HepG2 (cell line): ENCODE measurements around the gene TADA2B. TPM values are rescaled to one million over a fixed set of nuclear protein-coding genes. Genes with fewer than 3 reads are reported as not detected.
A peak's percentile ranks its signal among the peaks of the same experiment; 100 is the strongest.

ENCODE experiments used
- ATF1 ChIP-seq: IDR thresholded peaks from 2 replicates; pipeline ENCODE4 v1.6.1; 2016; ENCODE audit warnings: mild to moderate bottlenecking, control low read depth
- BHLHE40 ChIP-seq: IDR thresholded peaks from 2 replicates; pipeline ENCODE4 v1.6.1; 2011; ENCODE audit warnings: low read length, improper control_type of control experiment
- RNF2 ChIP-seq: fragments of 450-650 bp; conservative IDR thresholded peaks from 2 replicates; pipeline ENCODE4 v1.6.1; 2016; ENCODE audit warnings: low read depth
- SSRP1 ChIP-seq: IDR thresholded peaks from 2 replicates; pipeline ENCODE4 v1.6.1; 2016; ENCODE audit warnings: control low read depth
- TGIF2 ChIP-seq: IDR thresholded peaks from 2 replicates; pipeline ENCODE4 v1.6.1; 2016; ENCODE audit warnings: control low read depth, missing compliant biosample characterization
- ZFP41 ChIP-seq: sonication (generic); formaldehyde crosslinking; IDR thresholded peaks from 2 replicates; pipeline ENCODE4 v1.4.0; 2020; ENCODE audit warnings: mild to moderate bottlenecking, missing genetic modification reagents, borderline replicate concordance
- ZNF232 ChIP-seq: sonication (generic); formaldehyde crosslinking; IDR thresholded peaks from 2 replicates; pipeline ENCODE4 v1.4.0; 2020; ENCODE audit warnings: missing genetic modification reagents, borderline replicate concordance
- ZNF263 ChIP-seq: sonication (generic); formaldehyde crosslinking; IDR thresholded peaks from 2 replicates; pipeline ENCODE4 v1.4.0; 2020; ENCODE audit warnings: missing genetic modification reagents
- ZNF432 ChIP-seq: sonication (generic); formaldehyde crosslinking; IDR thresholded peaks from 2 replicates; pipeline ENCODE4 v1.5.0; 2020; ENCODE audit warnings: missing genetic modification reagents, mild to moderate bottlenecking, borderline replicate concordance
- ZNF558 ChIP-seq: sonication (generic); formaldehyde crosslinking; IDR thresholded peaks from 2 replicates; pipeline ENCODE4 v1.9.0; 2022; ENCODE audit warnings: mild to moderate bottlenecking, missing genetic modification reagents, borderline replicate concordance
- ZNF616 ChIP-seq: sonication (generic); formaldehyde crosslinking; IDR thresholded peaks from 2 replicates; pipeline ENCODE4 v1.5.0; 2020; ENCODE audit warnings: low read depth, mild to moderate bottlenecking, missing genetic modification reagents
- polyA plus RNA-seq, 8 experiments: library from polyadenylated mRNA; depleted of rRNA in 3 of 8; stranded (reverse) in 7 of 8; unstranded in 1 of 8; fragments of >200 nt; fragmentation: Illumina TruSeq in 4 of 8; extraction: Trizol in 4 of 8; gene quantifications; 2 replicates each; pipeline versions ENCODE4 v1.2.1 to v1.2.3, GENCODE V29; 2011 to 2016; ENCODE audit warnings: low read depth in 4 of 8, missing spikeins in 1 of 8, mixed read lengths in 1 of 8; ENCODE audit not compliant: insufficient read depth in 1 of 8
- total RNA-seq, 5 experiments: library from RNA; depleted of rRNA; stranded (reverse); fragments of >200 nt; fragmentation: Illumina TruSeq; extraction: Trizol; gene quantifications; 2 replicates each; pipeline ENCODE4 v1.2.3, GENCODE V29; 2016; ENCODE audit warnings: low read depth in 1 of 5
- TF ChIP-seq, protein P1 (sequence below): IDR thresholded peaks from 2 replicates; pipeline ENCODE4 v1.6.1; 2016; ENCODE audit warnings: missing biosample characterization, missing genetic modification reagents, low read depth
- TF ChIP-seq, protein P2 (sequence below), 2 experiments: sonication (generic) in 1 of 2; formaldehyde crosslinking in 1 of 2; IDR thresholded peaks; 2 replicates each; pipeline versions ENCODE4 v1.6.1 to v1.9.0; 2014 to 2022; ENCODE audit warnings: antibody characterized with exemption in 1 of 2, borderline replicate concordance in 1 of 2, inconsistent platforms in 1 of 2, low read depth in 1 of 2, missing genetic modification reagents in 1 of 2

The TADA2B gene
- total and polyA plus RNA-seq, 2 of the 13 experiments (the other 11 are each of a cell fraction or from before 2014, with no cell fraction given): 4.6 to 8.9 TPM

DNA sequence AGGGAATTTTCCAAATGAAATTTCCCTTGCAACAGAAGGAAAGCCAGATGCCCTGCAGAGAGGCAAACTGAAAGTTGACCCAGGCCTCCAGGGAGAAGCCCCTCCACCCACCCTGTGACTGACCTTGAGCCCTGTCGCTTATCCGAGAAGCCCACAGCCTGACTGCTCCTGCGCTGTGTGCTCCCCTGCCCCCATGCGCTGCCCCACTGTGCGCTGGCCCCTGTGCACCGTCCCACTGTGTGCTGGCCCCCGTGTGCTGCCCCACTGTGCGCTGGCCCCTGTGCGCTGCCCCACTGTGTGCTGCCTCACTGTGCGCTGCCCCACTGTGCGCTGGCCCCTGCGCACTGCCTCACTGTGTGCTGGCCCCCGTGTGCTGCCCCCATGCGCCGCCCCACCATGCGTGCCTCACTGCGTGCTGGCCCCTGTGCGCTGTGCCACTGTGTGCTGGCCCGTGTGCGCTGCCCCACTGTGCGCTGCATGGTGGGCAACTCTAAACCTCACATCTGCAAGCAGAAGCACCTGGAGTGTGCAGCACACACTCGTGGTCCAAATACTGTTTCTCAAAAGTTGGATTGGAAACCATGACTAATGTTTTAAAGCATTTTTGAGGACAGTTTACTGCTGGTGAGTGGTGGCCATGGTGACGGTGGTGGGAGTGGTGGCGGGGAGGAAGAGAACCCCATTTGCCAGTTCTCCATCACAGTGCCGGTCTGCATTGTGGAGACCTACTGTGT lies 33.0 kb downstream of the TADA2B start (continued):
- TF ChIP-seq BHLHE40 (no peak), ZNF616 (CRISPR knock-in tag) (no peak), ZNF232 (CRISPR knock-in tag) (no peak), ATF1 (no peak), ZFP41 (no peak), TGIF2 (CRISPR knock-in tag) (no peak), RNF2 (no peak), ZNF263 (CRISPR knock-in tag) (0 out of 2 replicates have a peak, but pooled peaks have one; percentile 34), ZNF432 (CRISPR knock-in tag) (no peak), ZNF558 (CRISPR knock-in tag) (no peak), SSRP1 (no peak)
- TF ChIP-seq, protein P1, sequence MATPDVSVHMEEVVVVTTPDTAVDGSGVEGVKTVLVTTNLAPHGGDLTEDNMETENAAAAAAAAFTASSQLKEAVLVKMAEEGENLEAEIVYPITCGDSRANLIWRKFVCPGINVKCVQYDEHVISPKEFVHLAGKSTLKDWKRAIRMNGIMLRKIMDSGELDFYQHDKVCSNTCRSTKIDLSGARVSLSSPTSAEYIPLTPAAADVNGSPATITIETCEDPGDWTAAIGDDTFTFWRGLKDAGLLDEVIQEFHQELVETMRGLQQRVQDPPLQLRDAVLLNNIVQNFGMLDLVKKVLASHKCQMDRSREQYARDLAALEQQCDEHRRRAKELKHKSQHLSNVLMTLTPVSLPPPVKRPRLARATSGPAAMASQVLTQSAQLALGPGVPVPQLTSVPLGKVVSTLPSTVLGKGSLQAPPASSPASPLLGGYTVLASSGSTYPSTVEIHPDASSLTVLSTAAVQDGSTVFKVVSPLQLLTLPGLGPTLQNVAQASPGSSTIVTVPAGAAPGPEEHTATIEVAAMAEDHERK (CRISPR knock-in tag): no peak
- TF ChIP-seq, protein P2, sequence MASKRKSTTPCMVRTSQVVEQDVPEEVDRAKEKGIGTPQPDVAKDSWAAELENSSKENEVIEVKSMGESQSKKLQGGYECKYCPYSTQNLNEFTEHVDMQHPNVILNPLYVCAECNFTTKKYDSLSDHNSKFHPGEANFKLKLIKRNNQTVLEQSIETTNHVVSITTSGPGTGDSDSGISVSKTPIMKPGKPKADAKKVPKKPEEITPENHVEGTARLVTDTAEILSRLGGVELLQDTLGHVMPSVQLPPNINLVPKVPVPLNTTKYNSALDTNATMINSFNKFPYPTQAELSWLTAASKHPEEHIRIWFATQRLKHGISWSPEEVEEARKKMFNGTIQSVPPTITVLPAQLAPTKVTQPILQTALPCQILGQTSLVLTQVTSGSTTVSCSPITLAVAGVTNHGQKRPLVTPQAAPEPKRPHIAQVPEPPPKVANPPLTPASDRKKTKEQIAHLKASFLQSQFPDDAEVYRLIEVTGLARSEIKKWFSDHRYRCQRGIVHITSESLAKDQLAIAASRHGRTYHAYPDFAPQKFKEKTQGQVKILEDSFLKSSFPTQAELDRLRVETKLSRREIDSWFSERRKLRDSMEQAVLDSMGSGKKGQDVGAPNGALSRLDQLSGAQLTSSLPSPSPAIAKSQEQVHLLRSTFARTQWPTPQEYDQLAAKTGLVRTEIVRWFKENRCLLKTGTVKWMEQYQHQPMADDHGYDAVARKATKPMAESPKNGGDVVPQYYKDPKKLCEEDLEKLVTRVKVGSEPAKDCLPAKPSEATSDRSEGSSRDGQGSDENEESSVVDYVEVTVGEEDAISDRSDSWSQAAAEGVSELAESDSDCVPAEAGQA (IDR thresholded peaks at IDR 0.05; ENCODE audit: low read depth): no peak
- TF ChIP-seq, protein P2 (CRISPR knock-in tag; IDR thresholded peaks at IDR 0.05; ENCODE audit: borderline replicate concordance): no peak
